ENCODE data around the gene ABCC1. TPM values are rescaled to one million over a fixed set of nuclear protein-coding genes. Genes with fewer than 3 reads are reported as not detected.
"Not testable (repeated sequence)": the region's sequence is repeated elsewhere in the genome, so short reads cannot be mapped to it uniquely, and the experiment has no call there.

The ABCC1 gene
- total RNA-seq, 1 experiment from 2014 or later: 16.1 TPM

- POLR2A ChIA-PET (ENCODE audit: unreplicated experiment): no interaction called here
- H3K79me2 ChIP-seq (ENCODE audit: low read length): no peaks in the 10 kb centered on the region
- H3K36me3 ChIP-seq (ENCODE audit: low read depth, low read length): no peaks in the 10 kb centered on the region
- H3K27me3 ChIP-seq (ENCODE audit: low read length): no peaks in the 10 kb centered on the region
- H3K9ac ChIP-seq (ENCODE audit: low read length): no peak overlapping the region
- H3K9me3 ChIP-seq (ENCODE audit: low read length): no peaks in the 10 kb centered on the region
- no peaks in the 10 kb centered on the region for H3F3A ChIP-seq (ENCODE audit: low read length, unreplicated experiment)
- no peak overlapping the region for H2AFZ ChIP-seq (ENCODE audit: low read length)
- ATAC-seq (no peak), DNase-seq (no peak)
- no peaks in the 10 kb centered on the region for H3K4me1 ChIP-seq (ENCODE audit: insufficient read depth, low read length)
- no peaks in the 10 kb centered on the region for H3K9me2 ChIP-seq (replicated peaks; ENCODE audit: low read length)
- H3K4me2 ChIP-seq (ENCODE audit: low read length): no peak overlapping the region
- TF ChIP-seq CTCF (conservative IDR thresholded peaks at IDR 0.05; ENCODE audit: low read depth, low read length) (no peak), EZH2 (IDR thresholded peaks at IDR 0.05; ENCODE audit: low read length, unreplicated experiment) (no peak), EZH2phosphoT487 (IDR thresholded peaks at IDR 0.05; ENCODE audit: borderline replicate concordance, low read length) (no peak)
- H4K20me1 ChIP-seq (ENCODE audit: low read length): no peaks in the 10 kb centered on the region
- intact Hi-C loops (cut with micrococcal nuclease): loop anchor here (5.0 kb wide), 1 partner anchor 433 kb away; no protein-coding TSS in a partner anchor
- CTCF ChIA-PET: no interaction called here
- H3K27ac ChIP-seq (ENCODE audit: low read length): no peak overlapping the region
- BruUV-seq (replicated peaks): no TSS peak
- H3K4me3 ChIP-seq (ENCODE audit: low read length): no peak overlapping the region
Measured at GRCh38 chr16:16190546-16190945, 241.1 kb downstream of the ABCC1 start.

- DNase-seq; H2AFZ ChIP-seq (ENCODE audit: low read length); H3K27ac ChIP-seq (ENCODE audit: low read length); H3K4me2 ChIP-seq (ENCODE audit: low read length); BruUV-seq (replicated peaks); H3K9me2 ChIP-seq (replicated peaks; ENCODE audit: low read length); H3K79me2 ChIP-seq (ENCODE audit: low read length); H3K36me3 ChIP-seq (ENCODE audit: low read depth, low read length); POLR2A ChIA-PET (ENCODE audit: unreplicated experiment); CTCF ChIA-PET; H3K9me3 ChIP-seq (ENCODE audit: low read length); H4K20me1 ChIP-seq (ENCODE audit: low read length); ATAC-seq; H3K4me1 ChIP-seq (ENCODE audit: insufficient read depth, low read length); H3K4me3 ChIP-seq (ENCODE audit: low read length); H3K9ac ChIP-seq (ENCODE audit: low read length); H3K27me3 ChIP-seq (ENCODE audit: low read length); H3F3A ChIP-seq (ENCODE audit: low read length, unreplicated experiment): not testable (repeated sequence)
- intact Hi-C loops (cut with micrococcal nuclease): loop anchor here (5.0 kb wide), 1 partner anchor 434 kb away; no protein-coding TSS in a partner anchor
Measured at GRCh38 chr16:16190966-16191365, 241.6 kb downstream of the ABCC1 start.

- ATAC-seq (no peak), DNase-seq (no peak)
- Histone ChIP-seq H3K4me1 (ENCODE audit: insufficient read depth, low read length) (no peaks in the 10 kb centered on the region), H3K9me2 (replicated peaks; ENCODE audit: low read length) (no peaks in the 10 kb centered on the region), H3K27ac (ENCODE audit: low read length) (no peak overlapping the region), H3K27me3 (ENCODE audit: low read length) (no peaks in the 10 kb centered on the region), H3K9me3 (ENCODE audit: low read length) (no peaks in the 10 kb centered on the region), H3K4me3 (ENCODE audit: low read length) (no peak overlapping the region), H2AFZ (ENCODE audit: low read length) (no peak overlapping the region), H3F3A (ENCODE audit: low read length, unreplicated experiment) (no peaks in the 10 kb centered on the region), H3K79me2 (ENCODE audit: low read length) (no peaks in the 10 kb centered on the region), H3K36me3 (ENCODE audit: low read depth, low read length) (no peaks in the 10 kb centered on the region), H3K9ac (ENCODE audit: low read length) (no peak overlapping the region), H4K20me1 (ENCODE audit: low read length) (no peaks in the 10 kb centered on the region), H3K4me2 (ENCODE audit: low read length) (no peak overlapping the region)
- BruUV-seq (replicated peaks): no TSS peak
- POLR2A ChIA-PET (ENCODE audit: unreplicated experiment): no interaction called here
- intact Hi-C loops (cut with micrococcal nuclease): loop anchor here (5.0 kb wide), 1 partner anchor 434 kb away; no protein-coding TSS in a partner anchor
- TF ChIP-seq CTCF (conservative IDR thresholded peaks at IDR 0.05; ENCODE audit: low read depth, low read length) (no peak), EZH2 (IDR thresholded peaks at IDR 0.05; ENCODE audit: low read length, unreplicated experiment) (no peak), EZH2phosphoT487 (IDR thresholded peaks at IDR 0.05; ENCODE audit: borderline replicate concordance, low read length) (no peak)
- CTCF ChIA-PET: no interaction called here
Measured at GRCh38 chr16:16191493-16192167, 242.2 kb downstream of the ABCC1 start.

Other genes starting within 250 kb of the ABCC1 start
- not detected in 2 replicates for gene MYH11, start 92.6 kb upstream of the ABCC1 start, total RNA-seq (2014; rRNA removed)
- 25.9 and 37.0 TPM in 2 replicates for gene CEP20, start 61.0 kb upstream of the ABCC1 start, total RNA-seq (2014; rRNA removed)

Data from PC-3 (cell line).